Upper lobe of left lung (tissue), 6 donors: Measurements from ENCODE around the gene PIH1D1. TPM values are rescaled to one million over a fixed set of nuclear protein-coding genes. Genes with fewer than 3 reads are reported as not detected.

ENCODE experiments used
- ATAC-seq, 2 donors: fragments of 200-7000 bp; cut with Tn5 transposase; one replicate each; pipeline ENCODE4 v1.9.1; 2022; ENCODE audit warnings: mild to moderate bottlenecking in 2 of 2, moderate library complexity in 2 of 2; ENCODE audit not compliant: low FRiP score in 2 of 2
- DNase-seq, 2 donors: peaks; one replicate each; pipeline ENCODE4 v3.0.0-alpha.2; 2019 to 2020
- H3K27ac ChIP-seq, 4 donors: fragments of 200-600 bp; sonication (generic); one replicate each; pipeline ENCODE4 v1.5.1; 2016 to 2019
- H3K27me3 ChIP-seq, 4 donors: fragments of 200-600 bp; sonication (generic); one replicate each; pipeline ENCODE4 v1.5.1; 2017 to 2019
- H3K36me3 ChIP-seq, 4 donors: fragments of 200-600 bp; sonication (generic); one replicate each; pipeline ENCODE4 v1.5.1; 2016 to 2019
- H3K4me1 ChIP-seq, 4 donors: fragments of 200-600 bp; sonication (generic); one replicate each; pipeline ENCODE4 v1.5.1; 2018 to 2019
- H3K4me3 ChIP-seq, 4 donors: fragments of 200-600 bp; sonication (generic); one replicate each; pipeline ENCODE4 v1.5.1; 2017 to 2019; ENCODE audit warnings: mild to moderate bottlenecking in 2 of 4, moderate library complexity in 1 of 4
- H3K9me3 ChIP-seq, 4 donors: fragments of 200-600 bp; sonication (generic); one replicate each; pipeline ENCODE4 v1.5.1; 2018 to 2019
- CTCF ChIP-seq, 6 experiments: fragments of 450-650 bp in 4 of 6; fragments of 200-600 bp in 2 of 6; sonication (generic) in 2 of 6; IDR thresholded peaks; one replicate each; pipeline ENCODE4 v1.5.1; 2016 to 2019; ENCODE audit warnings: antibody characterized with exemption in 6 of 6
- EP300 ChIP-seq, 4 donors: sonication (generic); formaldehyde crosslinking; IDR thresholded peaks; one replicate each; pipeline ENCODE4 v1.5.1; 2017; ENCODE audit warnings: antibody characterized with exemption in 4 of 4, control low read depth in 2 of 4
- POLR2A ChIP-seq, 4 donors: fragments of 450-650 bp; IDR thresholded peaks; one replicate each; pipeline ENCODE4 v1.5.1; 2016 to 2017; ENCODE audit warnings: antibody characterized with exemption in 4 of 4, mild to moderate bottlenecking in 2 of 4
- POLR2AphosphoS5 ChIP-seq, 2 donors: sonication (generic); formaldehyde crosslinking; IDR thresholded peaks; one replicate each; pipeline ENCODE4 v1.5.1; 2017; ENCODE audit warnings: antibody characterized with exemption in 2 of 2
- WGBS, 2 donors: methylation state at CpG; one replicate each; pipeline ENCODE4 v1.1.5; 2017 to 2018; 5-methylcytosine and 5-hydroxymethylcytosine counted together
- total RNA-seq, 6 donors: library from RNA; depleted of rRNA in 4 of 6; stranded (reverse); fragments of >200 nt in 4 of 6; gene quantifications; one replicate each; pipeline versions ENCODE4 v1.1.0 to v1.2.1, GENCODE V29; 2016 to 2021
- donor health status: DM: no; HTN: no; CAD: no; lungs with moderate emphysema.
- donor health status: DM: no; HTN: yes; CAD: no; lungs with severe emphysema.

PIH1D1 gene
- total RNA-seq, 6 donors from 2014 or later: 59.5 to 120 (median 72.8) TPM

GRCh38 chr19:49417088-49417487, 34.5 kb downstream of the PIH1D1 start:
- WGBS, 2 donors: 63 to 80% methylated on average over 7 of the region's 7 CpGs
- H3K9me3 ChIP-seq: no peaks in the 10 kb centered on the region

GRCh38 chr19:49415810-49416200, 35.8 kb downstream of the PIH1D1 start:
- DNase-seq: no peak
- no peak for ATAC-seq

More at GRCh38 chr19:49417088-49417487, 34.5 kb downstream of the PIH1D1 start:
- Histone ChIP-seq H3K27ac (no peak overlapping the region), H3K4me1 (peaks cover 7 to 15% (median 11%) of the 10 kb centered on the region in 4 donors), H3K4me3 (no peak overlapping the region), H3K36me3 (no peaks in the 10 kb centered on the region), H3K27me3 (peaks cover 0 to 12% (median 4%) of the 10 kb centered on the region in 4 donors)
- TF ChIP-seq POLR2AphosphoS5 (IDR thresholded peaks at IDR 0.05): no peak
- TF ChIP-seq EP300 (IDR thresholded peaks at IDR 0.05): no peak
- TF ChIP-seq CTCF (IDR thresholded peaks at IDR 0.05): no peak
- TF ChIP-seq POLR2A (IDR thresholded peaks at IDR 0.05): no peak
- DNase-seq: no peak
- no peak for ATAC-seq

GRCh38 chr19:49415102-49415809, 36.4 kb downstream of the PIH1D1 start:
- H3K27me3 ChIP-seq: no peaks in the 10 kb centered on the region
- no peaks in the 10 kb centered on the region for H3K9me3 ChIP-seq
- 58 to 64% methylated on average over 8 to 15 of the region's 15 CpGs for WGBS, 2 donors
- no peak for TF ChIP-seq POLR2AphosphoS5 (IDR thresholded peaks at IDR 0.05)
- no peak for DNase-seq
- H3K4me1 ChIP-seq: no peaks in the 10 kb centered on the region
- no peak overlapping the region for H3K4me3 ChIP-seq
- H3K36me3 ChIP-seq: no peaks in the 10 kb centered on the region
- no peak overlapping the region for H3K27ac ChIP-seq
- no peak for ATAC-seq

More at GRCh38 chr19:49415810-49416200, 35.8 kb downstream of the PIH1D1 start:
- TF ChIP-seq EP300 (IDR thresholded peaks at IDR 0.05) (no peak), POLR2AphosphoS5 (IDR thresholded peaks at IDR 0.05) (no peak), POLR2A (IDR thresholded peaks at IDR 0.05) (no peak), CTCF (IDR thresholded peaks at IDR 0.05) (no peak)
- no peak overlapping the region for H3K4me3 ChIP-seq
- no peak overlapping the region for H3K27ac ChIP-seq
- WGBS, 2 donors: 88 to 90% methylated on average over 2 of the region's 2 CpGs
- peaks cover 0 to 5% (median 3%) of the 10 kb centered on the region in 4 donors for H3K4me1 ChIP-seq
- no peaks in the 10 kb centered on the region for H3K36me3 ChIP-seq
- no peaks in the 10 kb centered on the region for H3K9me3 ChIP-seq
- no peaks in the 10 kb centered on the region for H3K27me3 ChIP-seq

GRCh38 chr19:49414256-49414655, 37.4 kb downstream of the PIH1D1 start:
- H3K27ac ChIP-seq: no peak overlapping the region
- H3K36me3 ChIP-seq: no peaks in the 10 kb centered on the region
- ATAC-seq: no peak
- H3K4me1 ChIP-seq: peaks cover 0 to 4% (median under 1%) of the 10 kb centered on the region in 4 donors
- DNase-seq: no peak
- no peak overlapping the region for H3K4me3 ChIP-seq
- TF ChIP-seq CTCF (IDR thresholded peaks at IDR 0.05) (no peak), POLR2A (IDR thresholded peaks at IDR 0.05) (no peak)
- WGBS, 2 donors: 75 to 76% methylated on average over 3 of the region's 3 CpGs
- H3K9me3 ChIP-seq: no peaks in the 10 kb centered on the region
- no peaks in the 10 kb centered on the region for H3K27me3 ChIP-seq

GRCh38 chr19:49413348-49413747, 38.3 kb downstream of the PIH1D1 start:
- Histone ChIP-seq H3K27me3 (no peaks in the 10 kb centered on the region), H3K9me3 (no peaks in the 10 kb centered on the region), H3K36me3 (no peaks in the 10 kb centered on the region), H3K4me3 (no peak overlapping the region), H3K4me1 (peaks cover 0 to 6% (median 2%) of the 10 kb centered on the region in 4 donors), H3K27ac (no peak overlapping the region)
- DNase-seq (no peak), ATAC-seq (no peak)
- 75 to 100% methylated on average over 4 to 9 of the region's 9 CpGs for WGBS, 2 donors
- TF ChIP-seq POLR2AphosphoS5 (IDR thresholded peaks at IDR 0.05) (no peak), CTCF (IDR thresholded peaks at IDR 0.05) (no peak), EP300 (IDR thresholded peaks at IDR 0.05) (no peak)
